ENCODE measurements around the gene FBXL2.

Gene FBXL2

DNA sequence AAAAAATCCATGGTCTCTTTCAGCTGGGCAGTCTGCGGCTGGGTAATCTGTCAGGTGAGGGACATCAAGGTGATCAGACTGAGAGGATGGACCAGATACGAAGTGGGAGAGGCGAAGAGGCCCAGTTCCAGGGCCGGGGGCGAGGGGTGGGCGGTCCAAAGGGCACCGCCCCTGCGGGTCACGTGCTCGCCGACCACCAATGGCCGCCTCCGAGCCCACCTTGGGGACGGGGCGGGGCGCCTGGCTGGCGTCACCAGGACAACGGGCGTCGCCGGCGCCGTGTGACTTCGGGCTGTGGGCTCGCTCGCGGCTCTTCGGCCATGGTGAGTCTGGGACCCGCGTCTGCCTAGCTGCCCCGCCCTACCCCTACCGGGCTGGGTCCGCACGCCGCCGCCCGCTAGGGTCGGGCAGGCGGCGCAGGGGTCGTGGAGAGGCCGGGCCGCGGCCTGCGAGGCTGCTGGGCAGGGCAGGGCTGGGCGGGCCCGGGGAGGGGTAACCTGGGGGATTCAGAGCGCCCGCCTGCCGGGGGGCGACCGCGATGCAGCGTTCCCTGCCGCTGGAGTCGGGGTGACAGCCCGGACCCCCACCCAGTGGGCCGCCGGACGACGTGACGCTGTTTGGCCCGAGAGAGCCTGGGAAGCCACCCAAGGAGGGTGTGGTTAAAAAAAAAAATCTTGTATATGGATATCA, at the start of gene FBXL2:
Gene FBXL2 (plus strand): TSS at position 250 of the 690 bp plus-strand sequence. CDS start 71 bp downstream, at position 321.
- DNase-seq (ENCODE audit: low read depth in 3 of 3): no peak

DNA sequence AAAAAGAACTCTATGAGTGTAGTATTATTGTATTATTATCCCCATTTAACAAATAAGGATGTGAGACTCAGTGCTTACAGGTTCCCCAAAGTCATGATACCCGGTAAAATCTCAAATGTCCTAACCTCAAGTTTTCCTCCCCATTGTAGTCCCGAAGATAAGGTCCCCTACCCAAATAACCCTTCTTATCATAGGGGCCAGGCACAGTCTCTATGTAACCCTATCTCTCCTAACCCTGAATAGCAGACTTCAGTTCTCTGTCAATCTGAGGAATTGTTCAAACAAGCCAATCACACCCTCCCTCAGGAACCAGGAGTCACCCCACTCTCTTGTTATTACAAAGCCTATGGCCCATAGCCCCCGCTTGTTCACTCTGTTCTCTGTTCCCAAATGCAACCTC, 48.2 kb upstream of the FBXL2 start:
- no peak for DNase-seq (ENCODE audit: low read depth in 3 of 3)

GRCh38 chr3:33229947-33230346, 47.3 kb upstream of the FBXL2 start:
- no peak for DNase-seq (ENCODE audit: low read depth in 3 of 3)

GRCh38 chr3:33231756-33232465, 45.3 kb upstream of the FBXL2 start:
- no peak for DNase-seq (ENCODE audit: low read depth in 3 of 3)

- DNase-seq (ENCODE audit: low read depth in 3 of 3): no peak
Measured at GRCh38 chr3:33233884-33234283, 43.4 kb upstream of the FBXL2 start.

- DNase-seq (ENCODE audit: low read depth in 3 of 3): no peak
Measured at GRCh38 chr3:33236005-33236404, 41.2 kb upstream of the FBXL2 start.

DNA sequence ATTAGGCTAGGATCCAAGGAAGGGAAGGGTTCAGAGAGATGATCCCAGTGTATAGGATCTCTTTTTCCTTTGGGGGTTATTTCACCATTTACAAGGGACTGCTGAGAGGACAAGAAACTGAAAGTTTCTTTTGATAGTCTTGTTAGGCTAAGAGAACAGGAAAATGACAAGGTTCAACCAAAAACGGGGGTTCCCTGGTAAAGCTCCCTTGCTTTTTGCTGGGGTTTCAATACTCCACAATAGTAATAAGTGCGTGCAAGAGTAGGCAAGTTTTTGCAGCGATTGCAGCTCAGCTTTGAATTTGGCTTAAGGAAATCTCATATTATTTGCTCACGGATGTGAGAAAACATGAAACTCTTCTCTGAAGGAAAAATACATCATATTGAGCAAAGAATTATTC, 39.8 kb upstream of the FBXL2 start:
- no peak for DNase-seq (ENCODE audit: low read depth in 3 of 3)

GRCh38 chr3:33238923-33239322, 38.3 kb upstream of the FBXL2 start:
- DNase-seq (ENCODE audit: low read depth in 3 of 3): no peak

GRCh38 chr3:33240261-33240660, 37.0 kb upstream of the FBXL2 start:
- DNase-seq (ENCODE audit: low read depth in 3 of 3): no peak

DNA sequence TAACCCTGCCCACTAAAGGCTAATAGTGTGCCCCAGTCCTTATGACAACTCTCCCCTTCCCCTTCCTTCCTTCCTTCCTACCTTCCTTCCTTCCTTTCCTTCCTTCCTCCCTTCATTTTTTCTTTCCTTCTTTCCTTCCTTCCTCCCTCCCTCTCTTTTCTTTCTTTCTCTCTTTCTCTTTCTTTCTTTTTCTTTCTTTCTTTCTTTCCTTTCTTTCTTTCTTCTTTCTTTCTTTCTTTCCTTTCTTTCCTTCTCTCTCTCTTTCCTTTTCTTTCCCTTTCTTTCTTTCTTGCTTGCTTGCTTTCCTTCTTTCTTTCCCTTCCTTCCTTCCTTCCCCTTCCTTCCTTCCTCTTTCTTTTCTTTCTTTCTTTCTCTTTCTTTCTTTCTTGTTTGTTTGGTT, 30.5 kb upstream of the FBXL2 start:
- DNase-seq (ENCODE audit: low read depth in 3 of 3): no peak

DNA sequence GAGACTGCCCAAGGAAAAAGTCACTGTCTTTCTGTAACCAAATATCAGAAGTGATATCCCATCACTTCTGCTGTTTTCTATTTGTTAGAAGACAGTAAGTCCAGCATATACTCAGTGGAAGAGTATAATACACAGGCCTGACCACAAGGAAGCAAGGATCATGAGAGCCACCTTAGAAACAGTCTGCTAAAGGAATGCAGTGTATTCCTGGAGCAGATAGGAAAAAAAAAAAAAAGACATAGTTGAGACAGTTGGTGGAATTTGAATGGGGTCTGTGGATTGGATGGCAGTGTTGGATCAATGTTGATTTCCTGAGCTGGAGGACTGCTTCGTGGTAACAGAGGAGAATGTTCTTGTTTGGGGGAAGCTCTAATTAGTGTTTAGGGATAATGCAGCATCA, 26.5 kb upstream of the FBXL2 start:
- no peak for DNase-seq (ENCODE audit: low read depth in 3 of 3)

GRCh38 chr3:33256249-33256648, 21.0 kb upstream of the FBXL2 start:
- no peak for DNase-seq (ENCODE audit: low read depth in 3 of 3)

- DNase-seq (ENCODE audit: low read depth in 3 of 3): no peak
Measured at GRCh38 chr3:33260104-33260503, 17.1 kb upstream of the FBXL2 start.

- DNase-seq (ENCODE audit: low read depth in 3 of 3): no peak
Measured at GRCh38 chr3:33269385-33269784, 7.9 kb upstream of the FBXL2 start.

- DNase-seq (ENCODE audit: low read depth in 3 of 3): no peak
Measured at GRCh38 chr3:33271324-33271723, 5.9 kb upstream of the FBXL2 start.

- DNase-seq (ENCODE audit: low read depth in 3 of 3): no peak
Measured at GRCh38 chr3:33273628-33274027, 3.6 kb upstream of the FBXL2 start.

GRCh38 chr3:33278163-33278562, 921 bp downstream of the FBXL2 start:
- no peak for DNase-seq (ENCODE audit: low read depth in 3 of 3)

DNA sequence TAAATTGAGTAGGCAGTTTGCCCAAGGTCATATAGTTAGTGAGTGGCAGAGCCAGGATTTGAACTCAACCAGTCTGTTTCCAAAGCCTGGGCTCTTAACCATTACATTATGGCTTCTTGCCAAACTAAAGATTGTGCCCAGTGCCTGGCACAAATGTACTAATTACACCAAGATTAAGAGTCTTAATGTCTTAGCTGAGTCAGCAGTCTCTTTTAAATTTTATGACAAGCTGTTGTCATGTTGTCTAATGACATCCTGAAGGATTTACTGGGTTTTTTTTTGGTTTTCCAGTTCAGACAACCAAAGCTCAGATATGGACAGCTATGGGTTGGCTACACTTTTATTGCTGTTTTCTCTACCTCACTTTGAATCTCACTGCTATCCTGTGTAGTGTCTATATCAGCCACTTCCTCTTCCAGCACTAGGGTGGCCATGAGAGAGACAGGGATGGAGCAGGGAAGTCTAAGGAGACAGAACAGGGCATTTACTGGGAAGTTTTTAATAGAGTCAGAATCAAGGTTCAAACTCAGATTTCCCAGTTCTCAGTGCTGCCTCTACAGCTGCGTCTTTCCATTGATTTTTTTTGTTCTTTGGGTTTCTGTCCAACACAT, 10.5 kb downstream of the FBXL2 start:
- DNase-seq (ENCODE audit: low read depth in 3 of 3): no peak

GRCh38 chr3:33299395-33300081, 22.3 kb downstream of the FBXL2 start:
- no peak for DNase-seq (ENCODE audit: low read depth in 3 of 3)

GRCh38 chr3:33312361-33312760, 35.1 kb downstream of the FBXL2 start:
- no peak for DNase-seq (ENCODE audit: low read depth in 3 of 3)

GRCh38 chr3:33313331-33313730, 36.1 kb downstream of the FBXL2 start:
- no peak for DNase-seq (ENCODE audit: low read depth in 3 of 3)

DNA sequence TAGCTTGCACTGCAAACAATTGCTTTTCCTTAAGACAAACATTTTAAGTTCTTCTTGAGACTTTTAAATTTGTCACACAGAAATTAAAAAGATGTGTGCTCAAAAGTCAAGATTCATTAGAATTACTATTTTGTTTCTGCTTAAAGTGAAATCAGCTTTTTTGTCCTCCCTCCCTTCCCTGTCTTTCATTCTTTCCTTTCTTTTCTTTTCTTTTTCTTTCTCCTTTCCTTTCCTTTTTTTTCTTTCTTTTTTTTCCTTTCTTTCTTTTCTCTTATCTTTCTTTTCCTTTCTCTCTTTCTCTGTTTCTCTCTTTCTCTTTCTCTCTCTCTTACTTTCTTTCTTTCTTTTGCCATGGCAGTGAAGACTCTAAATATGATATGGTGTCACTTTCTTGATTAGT, 37.8 kb downstream of the FBXL2 start:
- DNase-seq (ENCODE audit: low read depth in 3 of 3): no peak

- no peak for DNase-seq (ENCODE audit: low read depth in 3 of 3)
Measured at GRCh38 chr3:33315826-33316225, 38.6 kb downstream of the FBXL2 start.

Measured in stimulated activated CD4-positive, alpha-beta T cell treated with anti-CD3 and anti-CD28 coated beads, TNF-alpha, amount 100 ng/mL, for 4 hours (primary cell).